ENCODE results near the gene FOXN3. TPM values are rescaled to one million over a fixed set of nuclear protein-coding genes. Genes with fewer than 3 reads are reported as not detected.
A peak's percentile ranks its signal among the peaks of the same experiment; 100 is the strongest.
"Not testable (repeated sequence)": the region's sequence is repeated elsewhere in the genome, so short reads cannot be mapped to it uniquely, and the experiment has no call there.

FOXN3 gene
- total and polyA plus RNA-seq, 5 donors: 31.5 to 146 (median 119) TPM

DNA sequence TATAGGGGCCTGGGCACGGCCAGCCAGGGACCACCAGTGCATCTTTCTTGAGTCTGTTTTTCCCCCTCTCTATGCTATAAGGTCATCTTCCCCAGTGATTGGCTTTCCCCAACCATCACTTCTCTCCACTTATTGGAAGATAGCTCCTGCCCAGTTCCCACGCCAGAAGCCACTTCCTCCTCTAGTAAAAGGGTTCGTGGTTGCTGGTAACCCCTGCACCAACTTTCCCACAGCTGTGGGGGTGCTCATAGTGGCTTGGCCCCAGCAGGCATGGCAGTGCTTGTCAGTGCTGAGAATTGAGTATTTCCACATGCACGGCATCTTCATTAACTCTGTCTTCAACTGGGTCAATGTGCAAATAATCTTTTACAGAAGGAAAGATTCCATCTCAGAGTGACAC is 215.4 kb downstream of the FOXN3 start:
- no peak overlapping the region for H3K27ac ChIP-seq (ENCODE audit: low read length)
- intact Hi-C loops (cut with DNase I): no loop called here
- no peaks in the 10 kb centered on the region for H3K9me3 ChIP-seq (ENCODE audit: control insufficient read depth, low read length)
- H3K4me1 ChIP-seq (ENCODE audit: control insufficient read depth, insufficient read depth, low read length): peaks cover 13% of the 10 kb centered on the region
- WGBS: 88% methylated on average over 4 of the region's 4 CpGs
- H3K27me3 ChIP-seq (ENCODE audit: control insufficient read depth, insufficient read depth): no peaks in the 10 kb centered on the region
- DNase-seq: no peak
- ATAC-seq: no peak
- H3K4me3 ChIP-seq (ENCODE audit: low read length): no peak overlapping the region

DNA sequence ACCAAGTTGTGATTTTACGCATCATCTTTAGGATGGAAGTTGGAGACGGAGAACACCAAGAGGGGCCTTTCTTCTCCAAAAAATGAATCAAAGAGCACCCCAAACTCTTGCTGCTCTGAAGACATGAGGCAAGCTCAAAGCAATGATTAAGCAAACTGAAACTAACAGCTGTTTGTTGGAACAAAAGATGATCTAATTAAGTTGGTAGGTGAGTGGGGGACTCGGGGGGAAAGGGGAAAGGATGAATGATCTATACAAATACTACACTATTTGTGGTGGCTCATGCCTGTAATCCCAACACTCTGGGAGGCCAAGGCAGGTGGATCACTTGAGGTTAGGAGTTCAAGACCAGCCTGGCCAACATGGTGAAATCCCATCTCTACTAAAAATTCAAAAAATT is 217.7 kb downstream of the FOXN3 start:
- not testable (repeated sequence) for H3K9me3 ChIP-seq (ENCODE audit: control insufficient read depth, low read length); H3K27me3 ChIP-seq (ENCODE audit: control insufficient read depth, insufficient read depth); DNase-seq; H3K4me3 ChIP-seq (ENCODE audit: low read length); ATAC-seq; H3K27ac ChIP-seq (ENCODE audit: low read length)
- 89% methylated on average over 3 of the region's 3 CpGs for WGBS
- intact Hi-C loops (cut with DNase I): loop anchor here in 1 of 4 donors (10.0 kb wide), 1 partner anchor 215 kb away; the partner anchor contains the start of gene FOXN3
- H3K4me1 ChIP-seq (ENCODE audit: control insufficient read depth, insufficient read depth, low read length): peaks cover 13% of the 10 kb centered on the region

DNA sequence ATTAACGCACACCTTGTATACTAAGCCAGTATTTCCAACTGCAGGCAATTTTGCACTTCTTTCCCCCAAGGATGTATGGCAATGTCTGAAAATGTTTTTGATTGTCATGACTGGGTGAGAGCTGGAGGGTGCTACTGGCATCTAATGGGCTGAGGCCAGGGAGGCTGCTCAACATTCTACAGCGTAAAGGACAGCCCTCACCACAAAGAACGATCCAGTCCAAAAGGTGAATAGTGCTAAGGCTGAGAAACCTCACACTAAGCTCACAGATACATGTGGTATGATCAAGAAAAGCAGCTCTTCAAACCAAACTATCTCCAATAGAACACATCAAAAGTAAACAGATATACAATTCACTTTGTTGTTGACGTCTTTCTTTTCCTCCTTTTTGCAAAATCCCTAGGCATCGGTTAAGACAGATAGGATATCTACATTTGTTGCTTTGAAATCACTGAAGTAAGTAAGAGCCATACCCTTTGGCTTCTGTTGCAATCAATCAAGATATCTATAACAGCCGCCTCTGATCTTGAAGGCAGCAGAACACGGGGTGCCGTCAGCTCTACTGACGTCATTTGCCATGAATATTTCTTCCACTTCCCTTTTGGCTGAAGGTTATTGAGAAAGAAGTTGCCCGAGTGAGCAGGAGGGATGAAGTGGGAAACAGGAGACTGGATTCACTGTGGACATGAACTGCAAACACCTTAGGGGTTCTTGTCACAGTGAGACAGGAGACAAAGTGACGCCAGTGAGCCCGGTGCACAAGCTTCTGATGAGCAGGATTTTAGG is 218.3 kb downstream of the FOXN3 start:
- H3K4me3 ChIP-seq (ENCODE audit: low read length): no peak overlapping the region
- no peaks in the 10 kb centered on the region for H3K27me3 ChIP-seq (ENCODE audit: control insufficient read depth, insufficient read depth)
- no peaks in the 10 kb centered on the region for H3K9me3 ChIP-seq (ENCODE audit: control insufficient read depth, low read length)
- WGBS: 66% methylated on average over 12 of the region's 12 CpGs
- intact Hi-C loops (cut with DNase I): loop anchor here in 1 of 4 donors (10.0 kb wide), 1 partner anchor 216 kb away; the partner anchor contains the start of gene FOXN3
- DNase-seq (no peak), ATAC-seq (peak; percentile 9 to 53)
- H3K4me1 ChIP-seq (ENCODE audit: control insufficient read depth, insufficient read depth, low read length): peaks cover 13% of the 10 kb centered on the region
- no peak overlapping the region for H3K27ac ChIP-seq (ENCODE audit: low read length)

DNA sequence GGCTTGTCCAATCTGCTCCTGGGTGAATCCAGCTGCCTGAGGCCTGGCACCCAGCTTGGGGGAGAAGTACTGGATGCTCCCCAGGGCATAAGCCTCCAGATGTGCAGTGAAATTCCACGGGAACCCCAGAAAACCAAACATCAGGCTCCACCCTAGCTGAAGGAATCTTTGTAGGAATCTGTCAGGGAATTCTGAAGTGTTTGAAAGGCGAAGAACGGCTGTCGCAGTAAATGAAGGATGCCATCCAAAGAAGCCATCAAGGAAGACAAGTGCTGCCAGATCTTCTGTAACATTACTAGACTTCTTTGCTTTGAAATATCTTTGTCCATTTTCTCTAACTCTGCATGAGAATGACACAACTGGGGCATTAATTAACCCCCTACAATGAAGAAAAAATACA is 219.4 kb downstream of the FOXN3 start:
- ATAC-seq (no peak), DNase-seq (no peak)
- no peak overlapping the region for H3K27ac ChIP-seq (ENCODE audit: low read length)
- peaks cover 9% of the 10 kb centered on the region for H3K4me1 ChIP-seq (ENCODE audit: control insufficient read depth, insufficient read depth, low read length)
- H3K4me3 ChIP-seq (ENCODE audit: low read length): no peak overlapping the region
- no peaks in the 10 kb centered on the region for H3K27me3 ChIP-seq (ENCODE audit: control insufficient read depth, insufficient read depth)
- intact Hi-C loops (cut with DNase I): loop anchor here in 1 of 4 donors (10.0 kb wide), 1 partner anchor 217 kb away; the partner anchor contains the start of gene FOXN3
- no peaks in the 10 kb centered on the region for H3K9me3 ChIP-seq (ENCODE audit: control insufficient read depth, low read length)
- 95% methylated on average over 4 of the region's 4 CpGs for WGBS

DNA sequence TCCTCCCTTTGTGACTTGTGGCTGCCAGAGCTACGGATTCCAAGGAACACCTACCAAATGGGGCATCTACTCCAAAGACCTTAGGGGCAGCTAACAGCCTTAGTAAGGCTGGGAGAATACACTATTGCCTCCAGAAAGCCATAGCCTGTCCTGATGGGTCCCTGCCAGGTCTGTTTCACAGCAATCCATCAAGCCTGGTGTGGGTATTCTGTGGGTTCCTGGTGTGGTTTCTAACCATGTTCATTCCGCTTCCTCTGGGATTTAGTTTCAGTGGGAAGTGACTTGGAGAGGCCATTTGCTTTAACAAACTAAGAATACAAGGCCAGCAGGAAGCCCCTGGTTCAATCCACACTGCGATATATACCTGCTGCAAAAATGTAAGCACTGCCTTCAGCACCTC is 220.5 kb downstream of the FOXN3 start:
- DNase-seq (no peak), ATAC-seq (no peak)
- Histone ChIP-seq H3K4me1 (ENCODE audit: control insufficient read depth, insufficient read depth, low read length) (peaks cover 5% of the 10 kb centered on the region), H3K4me3 (ENCODE audit: low read length) (no peak overlapping the region), H3K27ac (ENCODE audit: low read length) (no peak overlapping the region), H3K27me3 (ENCODE audit: control insufficient read depth, insufficient read depth) (no peaks in the 10 kb centered on the region), H3K9me3 (ENCODE audit: control insufficient read depth, low read length) (no peaks in the 10 kb centered on the region)
- intact Hi-C loops (cut with DNase I): loop anchor here in 1 of 4 donors (10.0 kb wide), 1 partner anchor 218 kb away; the partner anchor contains the start of gene FOXN3
- 93% methylated on average over 3 of the region's 3 CpGs for WGBS

DNA sequence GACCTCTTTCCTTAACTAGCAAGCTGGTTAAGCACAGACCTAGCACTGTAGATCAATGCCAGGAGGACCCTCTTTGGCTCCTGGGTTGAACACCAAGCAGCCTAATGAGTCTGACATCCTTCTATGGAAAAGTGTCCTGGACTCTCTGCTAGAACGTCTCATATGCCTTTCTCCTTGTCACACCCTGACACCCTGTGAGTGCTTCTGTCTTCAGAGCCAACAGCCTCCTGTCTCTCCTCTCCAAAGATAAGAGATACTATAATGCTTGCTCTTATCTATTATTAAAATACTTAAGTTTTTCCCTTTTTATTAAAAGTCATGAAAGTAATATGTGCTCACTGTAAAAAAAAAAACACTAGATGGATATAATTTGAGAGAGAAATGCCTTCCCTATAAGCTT is 222.7 kb downstream of the FOXN3 start:
- H3K4me3 ChIP-seq (ENCODE audit: low read length): no peak overlapping the region
- H3K9me3 ChIP-seq (ENCODE audit: control insufficient read depth, low read length): no peaks in the 10 kb centered on the region
- peaks cover 2% of the 10 kb centered on the region for H3K4me1 ChIP-seq (ENCODE audit: control insufficient read depth, insufficient read depth, low read length)
- H3K27me3 ChIP-seq (ENCODE audit: control insufficient read depth, insufficient read depth): no peaks in the 10 kb centered on the region
- intact Hi-C loops (cut with DNase I): loop anchor here in 1 of 4 donors (10.0 kb wide), 1 partner anchor 220 kb away; the partner anchor contains the start of gene FOXN3
- 43% methylated on average over 1 of the region's 1 CpG for WGBS
- DNase-seq (no peak), ATAC-seq (peak in 1 of 2 donors; percentile 47)
- H3K27ac ChIP-seq (ENCODE audit: low read length): no peak overlapping the region

DNA sequence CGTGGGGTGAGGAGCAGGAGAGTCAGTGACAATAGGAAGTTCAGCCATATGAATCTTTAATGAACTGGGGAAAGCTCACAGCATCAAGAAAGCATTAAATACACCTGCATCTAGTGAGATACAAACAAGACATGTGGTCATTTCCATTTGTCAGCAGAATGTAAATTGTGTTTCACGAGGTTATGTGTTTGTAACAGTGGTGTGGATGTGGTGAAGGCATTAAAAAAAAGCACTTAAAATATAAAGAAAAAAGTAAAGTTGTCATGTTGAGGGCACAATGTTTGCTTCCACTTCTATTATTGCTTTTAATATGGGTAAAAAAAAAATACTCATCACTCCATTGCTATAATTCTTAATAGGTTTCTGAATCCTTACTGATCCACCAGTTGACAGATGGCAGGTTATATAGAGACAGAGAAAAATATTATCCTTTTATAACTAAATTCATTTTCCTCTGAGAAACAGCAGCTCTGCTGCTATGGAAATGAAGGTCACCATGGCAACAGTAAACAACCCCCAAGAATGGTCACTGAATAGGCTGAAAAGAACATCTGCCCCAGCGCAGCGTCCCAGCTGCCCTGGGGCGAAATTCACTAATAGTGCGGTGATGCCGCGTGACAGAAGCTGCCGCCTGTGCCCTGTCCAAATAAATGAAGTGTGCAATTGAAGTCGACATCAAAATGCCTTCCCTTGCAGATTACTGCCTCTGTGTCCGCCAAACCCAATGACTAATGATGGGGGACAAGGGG is 226.1 kb downstream of the FOXN3 start:
- WGBS: 92% methylated on average over 11 of the region's 11 CpGs
- no peak for ATAC-seq

DNA sequence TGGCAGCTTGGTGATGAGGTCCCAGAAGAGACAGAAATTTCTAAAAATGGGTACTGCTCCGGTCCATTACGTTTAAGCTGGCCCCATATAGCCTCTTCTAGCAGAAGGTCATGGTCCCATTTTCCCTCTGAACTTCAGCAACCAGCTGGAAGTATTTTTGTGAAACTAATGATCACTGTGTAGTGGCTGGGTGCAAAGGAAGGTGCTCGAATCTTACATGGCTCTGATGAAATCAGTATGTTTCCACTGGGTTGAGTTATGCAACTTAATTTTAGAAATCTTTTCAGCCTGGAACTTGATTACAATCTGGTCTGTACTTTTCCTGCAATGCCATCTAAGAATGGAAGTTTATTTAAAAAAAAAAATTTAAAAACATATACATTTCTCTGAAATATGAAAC is 228.5 kb downstream of the FOXN3 start:
- 85% methylated on average over 3 of the region's 3 CpGs for WGBS
- DNase-seq (no peak), ATAC-seq (no peak)

More for the DNA sequence above, 226.1 kb downstream of the FOXN3 start:
- H3K9me3 ChIP-seq (ENCODE audit: control insufficient read depth, low read length): no peaks in the 10 kb centered on the region
- H3K4me3 ChIP-seq (ENCODE audit: low read length): no peak overlapping the region
- H3K27me3 ChIP-seq (ENCODE audit: control insufficient read depth, insufficient read depth): no peaks in the 10 kb centered on the region
- no peak for DNase-seq
- H3K4me1 ChIP-seq (ENCODE audit: control insufficient read depth, insufficient read depth, low read length): peaks cover 10% of the 10 kb centered on the region
- no peak overlapping the region for H3K27ac ChIP-seq (ENCODE audit: low read length)
- intact Hi-C loops (cut with DNase I): loop anchor here in 1 of 4 donors (10.0 kb wide), 1 partner anchor 224 kb away; the partner anchor contains the start of gene FOXN3

DNA sequence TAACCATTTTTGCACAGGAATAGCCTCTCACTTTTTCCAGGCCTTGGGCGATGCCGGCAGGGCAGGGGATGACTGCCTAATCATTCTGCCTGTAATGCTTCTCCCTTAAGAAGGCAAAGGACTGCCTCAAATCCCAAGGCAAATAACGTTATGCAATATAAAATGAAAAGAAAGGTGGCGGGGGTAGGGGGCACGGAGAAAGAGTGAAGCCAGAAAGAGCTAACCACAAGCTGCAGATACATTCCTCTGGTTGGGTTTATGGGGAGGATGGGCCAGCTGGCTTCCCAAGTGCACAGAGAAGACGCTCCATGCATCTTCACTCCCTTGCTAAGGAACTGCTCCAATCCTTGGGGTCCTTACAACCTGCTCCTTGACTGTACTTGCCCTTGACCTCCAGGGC is 229.5 kb downstream of the FOXN3 start:
- Histone ChIP-seq H3K4me1 (ENCODE audit: control insufficient read depth, insufficient read depth, low read length) (peaks cover 15% of the 10 kb centered on the region), H3K9me3 (ENCODE audit: control insufficient read depth, low read length) (no peaks in the 10 kb centered on the region), H3K4me3 (ENCODE audit: low read length) (no peak overlapping the region), H3K27me3 (ENCODE audit: control insufficient read depth, insufficient read depth) (no peaks in the 10 kb centered on the region), H3K27ac (ENCODE audit: low read length) (no peak overlapping the region)
- ATAC-seq (no peak), DNase-seq (no peak)
- intact Hi-C loops (cut with DNase I): no loop called here
- 86% methylated on average over 6 of the region's 6 CpGs for WGBS

More for the DNA sequence above, 228.5 kb downstream of the FOXN3 start:
- no peak overlapping the region for H3K4me3 ChIP-seq (ENCODE audit: low read length)
- intact Hi-C loops (cut with DNase I): no loop called here
- peaks cover 15% of the 10 kb centered on the region for H3K4me1 ChIP-seq (ENCODE audit: control insufficient read depth, insufficient read depth, low read length)
- H3K27me3 ChIP-seq (ENCODE audit: control insufficient read depth, insufficient read depth): no peaks in the 10 kb centered on the region
- no peaks in the 10 kb centered on the region for H3K9me3 ChIP-seq (ENCODE audit: control insufficient read depth, low read length)
- H3K27ac ChIP-seq (ENCODE audit: low read length): no peak overlapping the region

DNA sequence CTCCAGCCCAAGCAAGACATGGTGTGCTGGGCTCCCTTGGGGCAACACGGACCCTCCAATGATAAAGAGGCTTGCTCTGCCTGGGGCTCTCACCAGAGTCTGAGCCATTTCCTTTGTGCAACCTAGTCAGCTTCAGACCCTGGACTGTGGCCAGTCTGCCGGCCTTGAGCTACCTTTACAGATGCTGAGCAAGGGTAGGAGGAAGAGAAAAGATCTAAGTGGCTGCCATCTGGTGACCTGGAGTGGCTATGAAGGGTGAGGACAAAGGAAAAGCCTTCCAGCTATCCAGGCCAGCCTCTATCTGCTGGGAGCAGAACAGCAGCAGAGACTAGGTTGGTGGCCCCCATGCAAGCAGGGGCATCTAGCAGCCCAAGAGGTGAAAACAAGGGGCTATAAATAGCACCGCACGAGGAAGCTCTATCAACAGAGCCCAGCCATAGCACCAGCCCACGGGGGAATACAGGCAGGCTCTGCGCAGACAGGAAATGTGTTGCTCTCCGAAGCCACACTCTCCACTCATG is 230.1 kb downstream of the FOXN3 start:
- H3K4me3 ChIP-seq (ENCODE audit: low read length): no peak overlapping the region
- WGBS: 49% methylated on average over 7 of the region's 7 CpGs
- H3K9me3 ChIP-seq (ENCODE audit: control insufficient read depth, low read length): no peaks in the 10 kb centered on the region
- intact Hi-C loops (cut with DNase I): no loop called here
- no peaks in the 10 kb centered on the region for H3K27me3 ChIP-seq (ENCODE audit: control insufficient read depth, insufficient read depth)
- H3K4me1 ChIP-seq (ENCODE audit: control insufficient read depth, insufficient read depth, low read length): peaks cover 15% of the 10 kb centered on the region
- DNase-seq: peak in 1 of 3 donors; percentile 40
- peak; percentile 7 to 38 for ATAC-seq
- peak overlapping the region; percentile 38 for H3K27ac ChIP-seq (ENCODE audit: low read length)

Measured in right cardiac atrium (tissue), 5 donors.